GM20431 (cell line): Measurements from ENCODE around the gene GRID2.

Experiments
- in situ Hi-C: fragments of 300-500 bp; cut with MseI, MboI; formaldehyde crosslinking; loops from one replicate; pipeline ENCODE4 v1.15.0; 2020; ENCODE audit warnings: low sequenced_read_pairs; ENCODE audit not compliant: unreplicated experiment

The GRID2 gene

DNA sequence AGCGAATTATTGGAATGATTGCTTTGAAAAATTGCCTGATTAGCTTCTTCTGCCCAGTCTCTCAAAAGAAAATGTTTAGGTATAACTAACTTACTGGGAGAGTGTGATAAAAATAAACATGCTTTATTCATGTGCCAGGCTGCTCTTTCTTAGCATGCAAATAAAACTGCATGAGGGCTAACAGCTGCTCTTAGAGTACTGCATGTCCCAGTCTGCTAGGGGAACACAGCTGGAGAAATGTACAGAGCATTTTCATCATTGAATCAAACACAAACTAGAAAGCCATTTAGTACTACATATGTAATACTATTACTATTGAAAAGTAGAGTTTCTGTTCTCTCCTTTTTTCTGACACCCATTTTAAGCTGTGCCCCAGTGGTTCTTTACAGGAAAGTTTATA lies 726.0 kb downstream of the GRID2 start:
- in situ Hi-C loops, result no loop called here

DNA sequence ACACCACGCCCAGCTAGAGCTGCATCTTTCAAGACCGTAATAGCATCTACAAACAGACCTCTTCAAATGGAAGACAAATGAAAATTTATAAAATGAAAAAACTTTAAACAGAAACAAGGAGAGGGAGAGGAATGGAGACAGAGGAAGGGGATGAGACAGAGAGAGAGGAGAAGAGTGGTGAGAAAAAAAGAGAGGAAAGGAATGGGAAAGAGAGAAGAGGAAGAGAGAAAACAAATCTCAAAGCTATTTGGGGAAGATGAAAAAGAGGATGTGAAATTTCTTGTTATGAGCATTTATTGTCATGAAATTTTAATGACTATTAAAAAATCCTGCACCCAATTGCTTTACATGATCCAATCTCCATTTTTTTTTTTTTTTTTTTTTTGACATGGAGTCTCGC lies 726.9 kb downstream of the GRID2 start:
- in situ Hi-C loops, result no loop called here

DNA sequence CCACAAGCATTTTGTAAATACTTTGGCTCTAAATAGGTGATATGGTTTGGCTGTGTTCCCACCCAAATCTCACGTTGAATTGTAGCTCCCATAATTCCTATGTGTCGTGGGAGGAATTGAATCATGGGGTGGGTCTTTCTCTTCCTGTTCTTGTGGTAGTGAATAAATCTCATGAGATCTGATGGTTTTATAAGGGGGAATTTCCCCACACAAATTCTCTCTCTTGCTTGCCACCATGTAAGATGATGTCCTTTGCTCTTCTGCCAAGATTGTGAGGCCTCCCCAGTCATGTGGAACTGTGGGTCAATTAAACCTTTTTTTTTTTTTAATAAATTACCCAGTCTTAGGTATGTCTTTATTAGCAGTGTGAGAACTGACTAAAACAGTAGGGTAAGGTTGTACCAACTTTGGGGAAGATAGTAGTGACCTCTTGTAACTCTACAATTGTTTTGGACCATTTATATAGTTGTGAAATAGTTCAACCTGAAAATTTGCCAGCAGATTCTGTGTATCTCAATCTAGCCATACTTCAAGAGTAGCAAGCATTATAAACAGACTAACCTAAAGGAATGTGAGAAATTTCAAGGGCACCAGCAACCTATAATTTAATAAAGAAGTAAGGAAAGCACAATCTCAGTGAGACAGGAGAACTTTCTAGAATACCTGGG lies 727.8 kb downstream of the GRID2 start:
- in situ Hi-C loops, result no loop called here

DNA sequence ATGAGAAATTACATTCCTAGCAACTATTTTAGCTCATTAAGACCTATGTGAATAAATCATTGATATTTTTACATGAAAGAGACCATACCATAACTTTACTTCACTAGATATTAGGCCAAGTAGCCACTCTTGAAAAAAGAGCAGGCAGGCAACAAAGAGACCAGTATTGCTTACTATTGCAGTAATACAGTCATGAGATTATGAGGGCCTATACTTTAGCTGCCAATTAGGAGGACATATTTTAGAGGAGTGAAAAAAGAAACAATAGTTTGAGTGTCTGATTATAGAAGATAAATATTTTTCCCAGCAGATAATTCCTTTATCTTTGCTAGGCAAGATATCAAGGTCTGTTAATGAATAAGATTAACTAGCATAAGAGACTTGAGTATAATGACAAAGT lies 739.0 kb downstream of the GRID2 start:
- in situ Hi-C loops, result no loop called here

DNA sequence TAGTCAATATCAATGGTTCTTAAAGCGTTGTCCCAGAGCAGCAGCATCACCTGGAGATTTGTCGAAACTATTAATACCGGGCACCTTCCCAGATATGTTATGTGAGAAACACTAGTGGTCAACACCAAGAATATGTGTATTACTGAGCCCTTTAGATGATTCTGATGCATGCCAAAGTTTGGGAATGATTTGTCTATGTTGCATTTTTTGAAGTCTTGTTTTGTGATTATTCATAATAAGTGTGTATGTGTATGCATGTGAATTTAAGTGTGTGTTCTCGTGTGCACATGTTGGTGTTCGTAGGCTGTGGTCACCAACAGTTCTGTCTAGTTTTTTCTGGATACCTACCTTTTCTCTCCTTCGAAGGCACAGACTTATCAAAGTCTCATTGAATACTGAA lies 749.4 kb downstream of the GRID2 start:
- in situ Hi-C loops, result no loop called here

DNA sequence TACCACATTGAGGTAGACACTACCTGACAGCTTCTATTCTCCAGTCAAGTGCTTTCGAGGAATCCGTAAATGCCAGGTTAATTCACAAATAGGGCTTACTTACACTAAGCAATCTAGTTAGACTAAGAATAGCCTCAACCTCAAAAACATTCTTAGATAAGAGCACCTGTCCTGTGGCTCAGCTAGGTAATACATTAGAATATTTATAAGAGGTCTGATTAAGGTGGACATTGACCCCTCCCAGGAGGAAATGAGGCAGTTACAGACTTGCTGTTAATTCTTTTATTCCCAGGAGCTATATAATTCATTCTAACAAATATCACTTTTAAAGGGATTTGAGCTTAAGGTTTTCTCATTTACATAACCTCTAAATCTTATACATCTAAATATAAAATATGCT lies 758.1 kb downstream of the GRID2 start:
- in situ Hi-C loops, result no loop called here

DNA sequence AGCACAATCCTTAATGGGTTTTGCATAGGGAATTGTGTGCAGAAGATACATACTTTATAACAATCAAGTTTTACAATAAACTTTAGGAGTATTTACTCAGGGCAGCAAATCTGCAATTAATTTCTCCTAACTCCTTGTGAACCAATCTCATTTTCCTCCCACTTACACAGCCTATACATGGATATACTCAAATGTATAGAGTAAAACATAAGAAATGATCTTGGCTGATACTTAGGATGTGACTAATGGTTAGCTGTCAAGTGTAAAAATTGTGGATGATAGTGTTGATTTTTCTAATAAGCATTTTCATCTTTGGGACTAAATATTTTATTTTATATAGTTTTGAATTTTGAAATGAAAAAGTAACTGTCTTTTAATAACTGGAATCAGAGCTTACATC lies 759.6 kb downstream of the GRID2 start:
- in situ Hi-C loops, result no loop called here

DNA sequence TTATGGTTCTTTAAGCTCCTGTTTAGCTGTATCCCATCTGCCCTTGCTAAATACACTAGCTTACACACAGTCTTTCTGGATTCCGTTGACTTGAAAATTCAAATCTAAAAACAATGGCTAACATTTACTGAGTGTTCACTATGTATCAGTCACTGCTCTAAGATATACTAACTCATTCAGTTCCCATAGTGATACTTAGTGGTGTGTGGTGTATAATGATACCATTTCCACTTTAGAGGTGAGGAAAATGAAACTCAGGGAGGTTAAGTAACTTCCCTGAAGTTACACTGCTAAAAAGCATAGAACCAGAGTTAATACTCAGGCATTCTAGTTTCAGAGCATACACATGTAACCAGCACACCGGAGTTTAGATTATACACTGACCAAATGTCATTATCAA lies 762.0 kb downstream of the GRID2 start:
- in situ Hi-C loops, result no loop called here

DNA sequence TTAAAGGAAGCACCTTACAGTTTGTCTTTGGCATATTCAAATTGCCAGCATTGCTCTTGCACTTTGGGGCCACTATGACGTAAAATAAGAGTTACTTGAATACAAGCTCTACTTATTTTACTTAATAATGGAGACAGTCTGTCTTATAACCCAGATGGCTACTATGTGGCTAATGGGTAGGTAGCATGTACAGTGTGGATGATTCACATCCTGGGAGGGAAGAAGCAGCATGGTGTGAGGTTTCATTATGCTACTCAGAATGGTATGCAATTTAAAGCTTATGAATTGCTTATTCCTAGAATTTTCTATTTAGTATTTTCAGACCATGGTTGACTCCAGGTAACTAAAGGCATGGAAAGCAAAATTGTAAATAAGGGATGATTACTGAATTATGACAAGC lies 763.0 kb downstream of the GRID2 start:
- in situ Hi-C loops, result no loop called here

DNA sequence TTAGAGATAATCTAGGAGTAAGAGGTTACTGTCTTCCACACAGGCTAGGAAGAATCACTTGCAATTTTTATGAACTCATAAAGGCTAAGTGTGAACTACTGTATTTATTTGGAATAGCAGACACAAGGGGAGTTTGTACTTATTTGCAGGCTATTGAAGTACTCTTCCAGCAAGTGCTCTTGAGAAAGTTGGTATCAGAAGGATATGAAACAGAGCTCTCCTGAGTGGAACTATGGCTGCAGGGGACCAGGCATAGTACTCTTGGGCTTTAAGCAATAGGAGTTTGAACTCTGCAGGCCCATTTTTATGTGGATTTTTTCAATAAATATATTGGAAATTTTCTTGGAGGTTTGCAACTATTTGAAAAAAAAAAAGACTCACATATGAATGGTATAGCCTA lies 768.5 kb downstream of the GRID2 start:
- in situ Hi-C loops, result no loop called here

DNA sequence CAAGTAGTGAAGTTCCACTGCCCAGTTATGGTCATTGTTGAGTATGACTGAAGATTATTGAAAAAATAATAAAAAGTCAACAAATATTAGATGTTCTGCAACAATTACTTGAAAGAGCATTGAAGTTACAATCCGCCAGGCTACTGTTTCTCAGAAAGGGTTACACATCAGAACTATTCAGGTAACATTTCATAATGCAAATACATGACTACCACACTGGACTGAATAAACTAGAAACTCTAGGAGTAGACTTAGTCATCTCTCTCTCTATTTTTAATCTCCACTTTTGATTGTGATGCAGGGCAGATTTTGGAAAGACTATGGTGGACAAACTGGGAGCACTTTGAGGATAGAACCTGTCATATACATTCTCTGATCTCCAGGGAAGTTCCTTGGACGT lies 776.5 kb downstream of the GRID2 start:
- in situ Hi-C loops, result no loop called here

DNA sequence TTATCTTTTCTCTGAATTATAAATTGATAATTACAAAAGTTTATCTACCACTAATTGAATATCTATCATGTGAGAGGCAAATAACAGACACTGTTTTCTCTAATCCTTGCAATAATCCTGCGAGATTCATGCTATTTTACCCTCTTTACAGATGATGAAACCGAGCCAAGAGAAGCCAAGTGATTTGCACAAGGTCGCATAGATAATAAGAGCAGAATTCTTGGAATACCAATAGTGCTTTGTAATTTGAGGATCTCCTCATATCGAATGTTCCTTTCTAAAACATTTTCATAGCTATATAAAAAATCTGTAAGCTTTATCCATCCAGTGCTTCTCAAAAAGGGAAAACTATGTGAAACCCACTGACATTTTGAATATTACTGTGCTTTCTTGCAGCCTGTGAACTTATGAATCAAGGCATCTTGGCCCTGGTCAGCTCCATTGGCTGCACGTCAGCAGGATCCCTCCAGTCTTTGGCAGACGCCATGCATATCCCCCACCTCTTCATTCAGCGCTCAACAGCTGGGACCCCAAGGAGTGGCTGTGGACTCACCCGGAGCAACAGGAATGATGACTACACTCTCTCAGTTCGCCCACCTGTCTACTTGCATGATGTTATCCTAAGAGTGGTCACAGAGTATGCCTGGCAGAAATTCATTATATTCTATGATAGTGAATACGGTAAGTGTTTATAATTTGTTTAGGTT lies 781.0 kb downstream of the GRID2 start:
- in situ Hi-C loops, result no loop called here

DNA sequence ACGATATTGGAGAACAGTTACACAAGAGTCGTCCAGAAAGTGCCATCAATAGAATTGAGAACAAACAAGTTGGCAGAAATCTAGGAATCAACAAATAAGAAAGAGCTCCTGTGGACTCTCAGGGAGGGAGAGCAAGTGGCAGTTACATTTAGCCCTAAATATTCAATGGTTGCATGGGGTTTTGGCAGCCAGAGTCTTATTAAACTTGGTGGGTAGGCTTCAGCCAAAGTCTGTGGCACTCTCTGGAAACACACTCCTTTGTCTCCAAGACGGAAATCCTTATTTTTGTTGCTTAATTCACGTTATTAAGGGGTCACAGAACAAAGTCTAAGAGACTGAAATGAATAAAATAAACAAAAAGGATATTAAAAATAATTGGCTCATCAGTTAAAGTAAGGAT lies 782.6 kb downstream of the GRID2 start:
- in situ Hi-C loops, result no loop called here

DNA sequence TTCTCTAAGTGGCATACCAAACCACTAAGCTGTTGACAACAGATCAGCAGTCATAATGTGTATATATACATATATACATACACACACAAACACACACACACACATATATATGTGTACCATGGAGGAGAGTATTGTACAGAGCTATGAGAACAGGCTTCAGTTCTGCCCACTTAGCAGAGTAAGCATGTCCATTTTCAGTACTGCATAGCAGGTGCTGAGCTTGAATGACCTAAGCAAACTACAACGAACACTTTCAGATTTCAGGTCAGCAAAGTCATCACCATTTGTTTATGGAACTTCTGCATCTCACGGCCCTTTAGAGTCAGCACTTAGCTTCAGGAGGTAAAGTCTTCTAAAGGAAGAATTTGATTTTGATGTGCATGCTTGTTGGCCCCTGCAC lies 789.0 kb downstream of the GRID2 start:
- in situ Hi-C loops, result no loop called here

DNA sequence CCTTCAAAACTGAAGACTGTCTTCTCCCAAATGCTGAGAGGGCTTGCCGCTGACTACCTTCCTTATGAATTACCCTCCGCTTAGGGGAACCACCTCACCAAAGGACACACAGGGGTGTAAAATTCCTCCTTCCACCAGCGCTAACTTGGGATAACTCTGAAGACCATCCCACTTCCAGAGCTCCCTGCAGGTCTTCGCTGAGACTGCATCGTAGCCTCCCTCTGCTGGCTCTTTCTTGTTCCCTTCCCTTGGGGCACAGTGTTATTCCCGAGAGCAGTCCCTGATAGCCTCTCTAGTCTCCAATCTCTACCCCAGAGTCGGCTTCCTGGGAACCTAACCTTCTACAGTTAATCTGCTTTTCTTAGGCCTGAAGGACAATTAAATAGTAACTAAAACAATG lies 799.3 kb downstream of the GRID2 start:
- in situ Hi-C loops, result no loop called here

DNA sequence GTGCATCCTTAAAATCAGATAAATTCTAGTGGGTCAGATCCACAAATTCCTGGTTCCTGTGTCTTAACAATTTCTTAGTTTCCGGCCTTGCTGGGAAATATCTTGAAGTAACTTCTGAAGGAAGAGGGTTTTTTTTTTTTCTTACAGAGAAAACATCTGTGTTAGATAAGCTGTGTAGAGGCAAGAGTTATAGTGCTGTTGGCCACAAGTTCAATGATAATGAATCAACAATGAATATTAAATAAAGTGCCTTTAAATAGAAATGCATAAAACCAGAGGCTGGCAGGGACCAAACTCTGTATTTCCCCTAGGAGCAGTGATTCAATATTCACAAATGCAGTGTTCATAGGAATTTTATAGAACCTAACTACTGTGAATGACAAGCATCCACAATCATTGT lies 812.9 kb downstream of the GRID2 start:
- in situ Hi-C loops, result no loop called here

DNA sequence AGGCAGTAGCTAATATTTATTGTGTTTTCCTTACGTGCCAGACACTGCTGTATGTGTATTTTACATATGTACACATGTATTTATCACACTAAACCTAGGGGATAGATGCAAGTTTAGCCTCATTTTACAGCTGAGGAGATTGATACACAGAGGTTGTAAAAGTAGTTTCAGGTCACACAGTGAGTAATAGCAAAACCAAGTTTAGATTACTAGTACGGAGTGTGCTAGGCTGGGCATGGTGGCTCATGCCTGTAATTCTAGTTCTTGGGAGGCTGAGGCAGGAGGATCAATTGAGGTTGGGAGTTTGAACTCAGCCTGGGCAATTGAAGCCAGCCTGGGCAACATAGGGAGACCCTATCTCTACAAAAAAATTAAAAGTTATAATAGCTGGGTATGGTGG lies 823.7 kb downstream of the GRID2 start:
- in situ Hi-C loops, result no loop called here

DNA sequence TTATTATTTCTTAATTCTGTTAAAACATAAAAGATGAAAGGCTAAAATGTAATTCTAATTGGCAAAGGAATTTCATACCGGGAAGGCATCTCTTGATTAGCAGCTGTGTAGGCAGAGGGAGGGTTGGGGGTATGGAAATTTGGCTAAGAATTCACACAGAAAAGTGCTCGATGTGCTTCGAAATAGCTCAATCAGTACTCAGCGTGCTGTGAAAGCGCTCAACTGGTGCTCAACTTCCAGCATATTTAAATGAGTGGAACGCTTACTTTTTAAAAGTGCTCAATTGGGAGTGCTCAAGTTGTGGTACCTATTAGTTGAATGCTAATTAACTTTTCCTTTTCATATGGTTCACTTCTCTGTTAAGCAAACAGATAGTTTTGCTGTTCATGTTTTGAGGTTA lies 828.9 kb downstream of the GRID2 start:
- in situ Hi-C loops, result no loop called here

DNA sequence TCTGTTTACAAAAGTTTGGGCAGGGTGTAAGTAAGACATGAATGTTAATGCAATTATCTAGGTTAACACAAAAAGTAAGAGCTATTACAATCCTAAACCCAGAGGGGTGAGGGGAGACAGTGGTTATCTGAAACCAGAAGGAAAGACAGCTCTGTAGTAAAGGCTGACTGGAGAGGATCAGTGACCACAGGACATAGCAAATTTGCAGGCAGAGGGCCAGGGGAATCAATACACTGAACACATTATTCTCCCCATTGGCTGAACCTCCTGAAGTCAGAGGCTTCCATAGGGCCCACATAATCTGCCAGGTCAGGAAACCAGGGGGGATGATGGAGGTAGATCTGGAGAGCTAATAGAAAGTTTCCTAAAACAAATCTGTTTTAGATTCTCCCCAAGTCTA lies 835.4 kb downstream of the GRID2 start:
- in situ Hi-C loops, result no loop called here

DNA sequence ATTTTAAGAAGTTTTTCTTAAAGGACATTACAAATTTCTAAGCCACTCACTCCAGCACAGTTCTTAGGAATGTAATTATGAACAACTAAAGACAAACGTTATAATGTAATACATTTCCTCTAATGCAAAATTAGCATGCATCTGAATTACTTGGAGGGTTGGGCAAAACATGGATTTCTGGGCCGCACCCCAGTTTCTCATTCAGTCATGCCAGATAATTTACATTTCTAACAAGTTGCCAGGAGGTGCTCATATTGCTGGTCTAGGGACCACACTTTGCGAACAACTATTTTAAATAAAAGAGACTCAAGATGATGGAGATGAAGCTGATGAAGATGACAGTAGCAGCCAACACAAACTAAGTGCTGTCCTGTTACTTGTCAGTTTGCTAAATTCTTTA lies 840.1 kb downstream of the GRID2 start:
- in situ Hi-C loops, result no loop called here

DNA sequence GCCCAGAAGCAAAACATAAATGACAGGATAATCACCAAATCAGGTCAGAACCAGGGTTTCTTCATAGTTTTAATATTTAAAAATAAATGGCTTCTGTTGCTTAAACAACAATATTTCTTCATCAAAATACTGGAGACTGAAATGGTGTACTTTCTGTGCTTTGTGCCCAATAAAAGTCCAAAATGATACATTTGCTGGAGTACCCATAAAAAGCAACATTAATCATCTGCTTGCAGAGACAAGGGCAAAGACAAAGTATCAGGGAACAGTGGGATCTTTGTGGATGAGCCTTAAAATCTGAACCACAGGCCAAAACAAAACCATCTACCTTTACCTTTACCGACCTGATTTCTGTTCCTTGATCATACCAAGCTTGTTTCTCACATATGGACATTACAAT lies 840.9 kb downstream of the GRID2 start:
- in situ Hi-C loops, result no loop called here

DNA sequence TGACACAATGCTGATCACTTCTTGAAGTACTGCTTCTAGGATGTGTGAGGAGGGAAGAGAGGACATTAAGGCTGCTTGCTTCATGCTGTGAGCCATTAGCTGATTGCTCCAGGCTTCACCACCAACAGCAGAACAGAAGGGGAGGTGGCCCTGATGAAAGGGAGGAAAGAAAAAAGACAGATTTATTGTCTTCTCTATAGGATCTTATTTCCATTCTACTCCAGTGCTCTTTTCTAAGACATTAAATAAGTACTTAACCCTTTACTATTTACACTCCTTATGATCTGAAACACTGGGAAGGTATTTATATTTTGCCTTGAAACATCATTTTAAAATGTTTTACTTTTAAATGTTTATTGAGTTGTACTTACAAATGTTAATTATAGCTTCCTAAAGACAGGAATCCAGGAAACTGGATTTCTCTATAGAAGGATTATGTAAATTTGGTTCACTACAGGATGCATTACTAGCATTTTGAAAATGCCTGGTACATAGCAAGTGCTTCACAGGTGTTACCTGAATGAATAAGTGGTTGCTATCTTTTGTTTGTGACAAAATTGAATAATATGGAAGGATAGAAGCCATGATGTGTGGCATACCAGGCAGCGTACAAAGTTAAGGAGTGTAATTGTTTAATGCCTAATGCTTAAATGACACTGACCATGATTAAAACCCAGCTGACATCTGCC lies 843.9 kb downstream of the GRID2 start:
- in situ Hi-C loops, result no loop called here
